Endothelial cell of umbilical vein (primary cell): Measurements from ENCODE around the gene CLPTM1L. TPM values are rescaled to one million over a fixed set of nuclear protein-coding genes. Genes with fewer than 3 reads are reported as not detected.

Source experiments
- BruUV-seq: library from RNA; stranded (reverse); fragments of 400-500 nt; replicated peaks from 2 replicates; lab custom pipeline; 2021; lab: Mats Ljungman, UMichigan
- CTCF ChIA-PET: fragments of 300-600, 350-600 bp; sonication (Branson Sonifier 250); formaldehyde crosslinking; loops from one replicate; lab custom pipeline; 2021; ENCODE audit warnings: antibody characterized with exemption, inconsistent platforms; lab: Charles Lee
- POLR2A ChIA-PET: fragments of 300-600, 350-600 bp; sonication (Branson Sonifier 250); formaldehyde crosslinking; loops from one replicate; lab custom pipeline; 2021; ENCODE audit warnings: antibody characterized with exemption, inconsistent platforms; lab: Charles Lee
- DNase-seq: peaks from one replicate; pipeline ENCODE4 v3.0.0-alpha.2; 2011; ENCODE audit warnings: low read depth, low spot score
- FAIRE-seq: peaks from 2 replicates; lab custom pipeline; 2011; peaks lifted over from hg19 to GRCh38; lab: Jason Lieb, UNC
- H2AFZ ChIP-seq: 2 replicates; pipeline ENCODE4 v1.6.0; 2012; ENCODE audit warnings: low read depth, low read length, control low read depth, inconsistent platforms
- H3K27ac ChIP-seq: 2 replicates; pipeline ENCODE4 v1.5.1; 2011; ENCODE audit warnings: low read depth, mild to moderate bottlenecking, control low read depth, low read length, moderate library complexity; ENCODE audit not compliant: insufficient read depth
- H3K27me3 ChIP-seq, 2 experiments: 2 replicates each; pipeline versions ENCODE4 v1.6.0 to v1.6.1; 2011; ENCODE audit warnings: low read length in 2 of 2, mixed read lengths in 1 of 2; ENCODE audit not compliant: control insufficient read depth in 2 of 2, insufficient read depth in 2 of 2
- H3K36me3 ChIP-seq, 2 experiments: 2 replicates in 1 of 2; 3 replicates in 1 of 2; pipeline ENCODE4 v1.5.1; 2011; ENCODE audit warnings: low read length in 2 of 2, mild to moderate bottlenecking in 1 of 2, moderate library complexity in 1 of 2; ENCODE audit not compliant: control insufficient read depth in 2 of 2, insufficient read depth in 2 of 2; ENCODE audit errors: extremely low read depth in 1 of 2
- H3K4me1 ChIP-seq: 3 replicates; pipeline ENCODE4 v1.5.1; 2011; ENCODE audit warnings: mild to moderate bottlenecking, low read length; ENCODE audit not compliant: control insufficient read depth, insufficient read depth; ENCODE audit errors: extremely low read depth
- H3K4me2 ChIP-seq: 2 replicates; pipeline ENCODE4 v1.6.1; 2011; ENCODE audit warnings: low read length, control low read depth, mixed read lengths; ENCODE audit not compliant: insufficient read depth
- H3K4me3 ChIP-seq, 3 experiments: fragments of 200-600 bp in 1 of 3; sonication (generic), shearing (Covaris generic) in 1 of 3; replicated peaks in 1 of 3; 2 replicates each; pipeline ENCODE4 v1.5.1; 2011 to 2016; ENCODE audit warnings: control low read depth in 3 of 3, low read length in 3 of 3, mild to moderate bottlenecking in 2 of 3, inconsistent platforms in 1 of 3, low read depth in 1 of 3, moderate library complexity in 1 of 3; ENCODE audit not compliant: insufficient read depth in 1 of 3
- H3K79me2 ChIP-seq: 2 replicates; pipeline ENCODE4 v1.6.0; 2012; ENCODE audit warnings: low read length, inconsistent platforms; ENCODE audit not compliant: control insufficient read depth, insufficient read depth
- H3K9ac ChIP-seq: replicated peaks from 2 replicates; pipeline ENCODE3; 2011; ENCODE audit warnings: low read length, control low read depth; ENCODE audit not compliant: insufficient read depth; ENCODE audit errors: extremely low read depth
- H3K9me1 ChIP-seq: replicated peaks from 3 replicates; pipeline ENCODE4 v1.6.0; 2011; ENCODE audit warnings: mild to moderate bottlenecking, low read length; ENCODE audit not compliant: control insufficient read depth, insufficient read depth; ENCODE audit errors: extremely low read depth
- H3K9me3 ChIP-seq: replicated peaks from 2 replicates; pipeline ENCODE4 v1.5.1; 2012; ENCODE audit warnings: low read length, inconsistent platforms; ENCODE audit not compliant: control insufficient read depth, insufficient read depth
- H4K20me1 ChIP-seq: replicated peaks from 2 replicates; pipeline ENCODE3; 2011; ENCODE audit warnings: mild to moderate bottlenecking, low read length; ENCODE audit not compliant: control insufficient read depth, insufficient read depth; ENCODE audit errors: extremely low read depth
- CTCF ChIP-seq, 2 donors: IDR thresholded peaks; 1 replicate in 1 of 2; 2 replicates in 1 of 2; pipeline ENCODE4 v1.5.1; 2011; ENCODE audit warnings: low read length in 2 of 2, mild to moderate bottlenecking in 2 of 2, moderate library complexity in 2 of 2, control low read depth in 1 of 2, inconsistent platforms in 1 of 2, low read depth in 1 of 2; ENCODE audit not compliant: insufficient read depth in 1 of 2; ENCODE audit errors: extremely low read depth in 1 of 2
- EZH2 ChIP-seq: IDR thresholded peaks from 2 replicates; pipeline ENCODE4 v1.6.1; 2012; ENCODE audit warnings: borderline replicate concordance, low read depth, mild to moderate bottlenecking, moderate library complexity, low read length, inconsistent platforms; ENCODE audit not compliant: severe bottlenecking
- FOS ChIP-seq: IDR thresholded peaks from 2 replicates; pipeline ENCODE4 v1.6.1; 2011; ENCODE audit warnings: mild to moderate bottlenecking, low read length, moderate library complexity, borderline replicate concordance; ENCODE audit not compliant: insufficient read depth
- JUN ChIP-seq: IDR thresholded peaks from 2 replicates; pipeline ENCODE4 v1.6.1; 2011; ENCODE audit warnings: borderline replicate concordance, low read depth; ENCODE audit not compliant: insufficient read length, insufficient read depth
- MAX ChIP-seq: IDR thresholded peaks from 2 replicates; pipeline ENCODE4 v1.6.1; 2011; ENCODE audit not compliant: insufficient read depth, insufficient read length
- MYC ChIP-seq: IDR thresholded peaks from one replicate; pipeline ENCODE4 v1.6.1; 2011; ENCODE audit warnings: mild to moderate bottlenecking, low read depth, low read length
- POLR2A ChIP-seq: IDR thresholded peaks from 2 replicates; pipeline ENCODE4 v1.6.1; 2012; ENCODE audit warnings: low read depth, mild to moderate bottlenecking, control low read depth, low read length
- POLR2AphosphoS5 ChIP-seq: IDR thresholded peaks from 2 replicates; pipeline ENCODE4 v1.6.1; 2012; ENCODE audit warnings: low read depth, mild to moderate bottlenecking, control low read depth, low read length, moderate library complexity; ENCODE audit not compliant: insufficient read depth
- dilution Hi-C: fragments of 300-500 bp; cut with MboI; formaldehyde crosslinking; loops from one replicate; pipeline ENCODE4 v1.15.0; 2019; ENCODE audit warnings: low sequenced_read_pairs; ENCODE audit not compliant: extremely low pct_ligation_motif_present
- intact Hi-C: fragments of 100-400 bp; cut with micrococcal nuclease; formaldehyde crosslinking; loops from one replicate; pipeline ENCODE4 v1.10.0; 2022
- polyA plus RNA-seq, 4 experiments: library from polyadenylated mRNA; depleted of rRNA in 3 of 4; stranded (reverse) in 3 of 4; unstranded in 1 of 4; fragments of >200 nt; gene quantifications; 2 replicates each; pipeline versions ENCODE4 v1.2.1 to v1.2.3, GENCODE V29; 2011 to 2012; ENCODE audit warnings: missing spikeins in 1 of 4
- total RNA-seq: library from RNA; stranded (reverse); gene quantifications from 2 replicates; pipeline ENCODE4 v1.2.3, GENCODE V29; 2021

Gene CLPTM1L
- total and polyA plus RNA-seq, 2 donors (not counting 3 experiments of a cell fraction or from before 2014, with no cell fraction given): 116 to 191 TPM

GRCh38 chr5:1315709-1316587 is 29.0 kb downstream of the CLPTM1L start:
- Histone ChIP-seq H4K20me1 (no peaks in the 10 kb centered on the region), H3K9ac (no peak overlapping the region), H3K79me2 (no peaks in the 10 kb centered on the region), H3K4me1 (no peaks in the 10 kb centered on the region), H3K4me2 (no peak overlapping the region), H3K9me1 (no peaks in the 10 kb centered on the region), H3K4me3 (no peak overlapping the region), H3K27ac (no peak overlapping the region), H3K9me3 (no peaks in the 10 kb centered on the region), H3K36me3 (peaks cover 13 to 17% of the 10 kb centered on the region in 2 experiments), H2AFZ (no peak overlapping the region), H3K27me3 (no peaks in the 10 kb centered on the region)
- intact Hi-C loops (no loop called here), dilution Hi-C loops (no loop called here)
- DNase-seq (no peak), FAIRE-seq (no peak)
- POLR2A ChIA-PET: no interaction called here
- CTCF ChIA-PET: interaction anchor here (0.6 kb wide), 1 partner anchor 15 kb away, joined by 3 read pairs; no protein-coding TSS in a partner anchor
- peak; percentile 8 for TF ChIP-seq POLR2AphosphoS5
- TF ChIP-seq EZH2: no peak
- no peak for TF ChIP-seq CTCF (IDR thresholded peaks at IDR 0.05; ENCODE audit: extremely low read depth in 1 of 2, insufficient read depth in 1 of 2, low read depth in 1 of 2, low read length in 2 of 2)
- TF ChIP-seq FOS: no peak
- no peak for TF ChIP-seq POLR2A
- TF ChIP-seq MYC: no peak
- no peak for TF ChIP-seq JUN
- no peak for TF ChIP-seq MAX
- no TSS peak for BruUV-seq
